TTC549 (cell line): ENCODE measurements around the gene CUEDC1.

Experiments
- FAIRE-seq: peaks from 2 replicates; lab custom pipeline; 2012; peaks lifted over from hg19 to GRCh38; lab: Jason Lieb, UNC

CUEDC1 gene

DNA sequence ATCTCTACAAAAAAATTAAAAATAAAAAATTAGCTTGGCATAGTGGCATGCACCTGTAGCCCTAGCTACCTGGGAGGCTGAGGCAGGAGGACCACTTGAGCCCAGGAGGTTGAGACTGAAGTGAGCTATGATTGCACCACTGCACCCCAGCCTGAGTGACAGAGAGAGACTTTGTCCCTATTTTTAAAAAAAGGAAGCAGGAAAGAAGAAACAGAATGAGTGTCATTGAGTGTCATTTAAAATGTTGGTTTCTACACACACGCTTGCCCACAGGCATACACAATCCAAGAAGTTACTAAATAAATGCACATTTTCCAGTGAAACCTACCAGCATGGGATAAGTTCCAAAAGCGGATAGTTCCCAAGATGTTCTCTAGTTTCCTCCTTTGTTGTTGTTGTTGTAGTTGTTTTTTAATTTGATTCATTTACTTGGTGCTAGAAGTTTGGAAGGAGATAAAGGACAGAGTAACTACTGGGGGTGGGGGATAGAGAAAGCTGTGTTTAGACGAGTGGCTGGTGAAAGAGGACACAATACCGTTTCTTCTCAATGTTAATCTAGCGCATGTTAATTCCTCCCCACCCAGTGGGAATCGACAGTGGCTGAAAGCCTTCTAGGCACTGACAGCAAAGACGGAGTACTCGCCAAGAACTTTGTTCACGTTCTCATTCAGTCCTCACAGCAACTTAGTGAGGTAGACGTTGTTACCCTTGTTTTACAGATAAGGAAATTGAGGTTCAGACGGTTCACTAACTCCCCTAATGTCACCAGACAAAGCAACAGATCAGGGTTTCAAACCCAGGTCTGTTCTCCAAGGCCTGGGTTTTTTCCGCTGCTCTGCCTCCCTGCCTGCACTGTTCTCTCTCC is 122.7 kb downstream of the CUEDC1 start:
- FAIRE-seq = no peak

DNA sequence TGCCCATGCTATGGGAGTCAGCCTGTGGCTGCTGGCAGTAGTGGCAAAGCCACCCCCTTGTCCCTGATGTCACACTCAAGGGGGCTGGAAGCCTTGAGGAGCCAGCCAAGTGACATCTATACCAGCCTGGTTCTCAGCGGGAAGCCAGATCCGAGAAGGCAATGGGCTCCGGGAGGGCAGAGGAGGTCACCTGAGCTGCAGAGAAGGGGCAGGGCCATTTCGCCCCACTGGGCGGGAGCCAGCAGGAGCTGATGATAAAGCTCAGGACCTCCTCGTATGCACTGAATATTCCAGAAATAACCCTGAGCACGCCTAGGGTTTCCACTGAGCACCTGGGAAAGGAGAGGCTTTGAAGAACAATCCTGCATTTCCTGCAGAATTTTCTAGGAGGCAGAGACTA is 124.3 kb downstream of the CUEDC1 start:
- no peak for FAIRE-seq

DNA sequence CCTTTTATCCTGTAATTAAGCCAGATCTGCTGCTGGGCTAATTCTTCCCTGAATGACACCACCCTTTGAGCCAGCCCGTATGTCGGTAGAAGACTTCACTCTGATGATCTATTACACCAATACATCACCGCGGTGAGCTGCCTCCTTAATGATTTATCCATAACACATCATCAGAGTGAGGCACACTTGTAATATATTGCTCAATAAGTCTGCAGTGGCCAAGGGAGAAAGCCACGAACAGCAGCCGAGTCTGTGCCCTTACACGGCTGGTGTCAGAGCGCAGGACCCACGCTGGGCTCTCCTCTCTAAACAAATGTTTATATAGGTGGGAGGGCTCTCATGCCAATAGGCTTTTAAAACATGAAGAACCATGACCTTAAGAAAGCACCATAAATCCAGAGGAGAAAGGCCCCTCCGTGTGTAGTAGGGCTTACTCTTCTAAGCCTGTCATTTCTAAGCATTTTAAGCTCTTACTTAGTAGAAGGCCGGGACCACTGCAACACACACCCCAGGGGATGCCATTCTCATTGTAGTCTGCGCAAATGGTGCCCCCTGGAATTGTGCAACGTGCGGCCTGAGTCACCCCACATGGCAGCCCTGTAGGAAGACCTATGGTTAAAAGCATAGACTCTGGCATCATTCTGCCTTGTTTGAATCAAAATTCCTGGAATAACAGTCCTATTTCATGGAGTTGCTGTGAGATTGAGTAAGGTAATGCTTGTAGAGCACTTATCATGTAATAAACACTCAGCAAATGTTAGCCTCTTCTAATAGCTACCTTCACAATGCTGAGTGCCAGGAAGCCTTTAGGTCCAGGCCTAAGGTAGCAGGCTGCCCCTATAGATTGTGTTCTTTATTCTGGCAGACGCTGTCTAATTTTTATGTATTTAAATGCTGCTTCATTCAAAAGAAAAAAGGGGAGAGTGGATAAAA is 131.5 kb downstream of the CUEDC1 start:
- FAIRE-seq = no peak

DNA sequence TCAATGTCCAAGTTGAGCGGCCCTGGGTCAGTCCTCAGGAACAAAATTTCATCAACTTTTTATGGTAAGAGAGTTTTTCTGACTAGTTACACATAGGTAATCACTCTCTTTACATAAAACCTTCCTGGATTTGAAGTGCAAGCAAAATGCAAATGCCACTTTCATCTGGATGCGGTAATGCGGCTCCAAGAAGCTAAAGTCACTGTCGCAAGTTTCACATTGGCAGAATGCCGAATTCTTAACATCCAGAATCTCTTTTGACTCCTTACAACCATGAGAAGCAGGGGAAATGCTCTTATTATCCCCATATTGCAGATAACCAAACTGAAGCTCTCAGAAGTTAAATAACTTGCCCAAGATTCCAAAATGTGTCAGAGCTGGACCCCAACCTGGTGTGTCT is 135.3 kb downstream of the CUEDC1 start:
- FAIRE-seq = no peak

DNA sequence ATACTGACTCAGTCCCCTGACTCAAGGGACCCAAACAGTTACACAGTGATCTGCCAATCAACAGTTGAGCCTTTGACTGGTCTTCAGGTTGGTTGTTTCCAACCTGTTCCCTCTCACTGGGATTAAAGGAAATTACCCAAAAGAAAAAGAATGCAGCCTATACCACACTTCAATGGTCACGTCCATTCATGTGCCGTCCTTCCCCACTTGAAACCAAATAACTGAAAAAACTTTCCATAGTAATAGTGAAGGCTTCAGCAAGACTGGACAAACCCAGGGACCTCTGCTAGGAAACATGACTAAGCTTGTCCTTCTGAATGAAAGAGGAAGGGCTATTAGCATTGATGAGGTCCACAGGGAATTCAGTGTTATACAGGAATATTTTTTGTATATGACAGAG is 135.9 kb downstream of the CUEDC1 start:
- no peak for FAIRE-seq

DNA sequence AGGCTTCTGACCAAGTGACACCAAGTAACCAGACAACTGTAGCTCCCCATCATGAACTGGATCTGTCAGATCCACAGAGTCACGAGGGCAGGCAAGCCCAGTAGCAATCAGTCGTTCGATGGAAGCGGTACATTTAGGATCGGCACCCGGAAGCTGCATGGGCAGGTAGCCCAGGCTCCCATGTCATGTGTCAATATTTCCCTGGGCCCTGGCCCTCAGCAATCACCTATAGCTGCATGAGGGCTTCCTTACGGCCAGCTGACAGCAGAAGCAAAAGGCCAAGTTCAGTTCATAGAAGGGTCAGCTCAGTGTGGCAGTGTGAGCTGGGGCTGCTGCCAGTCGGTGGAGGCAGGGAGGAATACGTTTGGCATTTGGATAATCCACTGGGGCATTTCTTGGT is 137.1 kb downstream of the CUEDC1 start:
- no peak for FAIRE-seq

DNA sequence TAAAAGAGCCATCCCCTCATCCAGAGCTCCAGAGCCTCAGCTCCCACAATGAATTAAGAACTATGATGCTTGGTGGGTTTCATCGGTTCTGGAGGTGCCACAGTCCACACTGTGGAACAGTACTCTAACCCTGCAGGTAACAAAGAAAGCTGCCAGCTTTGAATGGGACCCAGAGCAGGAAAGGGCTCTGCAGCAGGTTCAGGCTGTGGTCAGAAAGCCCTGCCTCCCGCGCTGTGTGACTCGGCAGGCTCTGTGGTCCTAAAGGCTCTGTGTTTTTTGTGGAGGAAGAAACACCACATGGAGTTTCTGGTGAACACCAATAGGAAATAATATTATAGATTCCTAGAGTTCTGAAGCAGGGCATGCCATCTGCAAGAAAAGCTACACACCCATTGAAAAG is 137.9 kb downstream of the CUEDC1 start:
- FAIRE-seq = no peak

DNA sequence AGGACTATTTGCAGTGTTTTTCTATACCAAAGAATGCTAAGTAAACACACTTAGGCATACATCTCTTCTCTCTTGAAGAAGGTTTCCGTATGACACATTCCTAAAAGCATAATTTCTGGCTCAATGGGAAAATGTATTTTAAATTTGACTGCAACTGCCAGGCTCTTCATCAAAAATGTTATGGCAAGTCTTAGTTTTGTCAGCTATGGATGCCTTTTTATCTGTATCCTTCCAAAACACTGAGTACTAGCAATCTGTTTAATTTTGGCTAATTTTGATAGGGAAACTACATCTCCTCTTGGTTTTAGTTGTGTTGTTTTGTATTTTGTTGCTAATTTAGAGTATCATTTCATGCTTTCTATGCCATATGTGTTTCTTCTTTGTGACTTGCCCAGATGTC is 140.8 kb downstream of the CUEDC1 start:
- no peak for FAIRE-seq

DNA sequence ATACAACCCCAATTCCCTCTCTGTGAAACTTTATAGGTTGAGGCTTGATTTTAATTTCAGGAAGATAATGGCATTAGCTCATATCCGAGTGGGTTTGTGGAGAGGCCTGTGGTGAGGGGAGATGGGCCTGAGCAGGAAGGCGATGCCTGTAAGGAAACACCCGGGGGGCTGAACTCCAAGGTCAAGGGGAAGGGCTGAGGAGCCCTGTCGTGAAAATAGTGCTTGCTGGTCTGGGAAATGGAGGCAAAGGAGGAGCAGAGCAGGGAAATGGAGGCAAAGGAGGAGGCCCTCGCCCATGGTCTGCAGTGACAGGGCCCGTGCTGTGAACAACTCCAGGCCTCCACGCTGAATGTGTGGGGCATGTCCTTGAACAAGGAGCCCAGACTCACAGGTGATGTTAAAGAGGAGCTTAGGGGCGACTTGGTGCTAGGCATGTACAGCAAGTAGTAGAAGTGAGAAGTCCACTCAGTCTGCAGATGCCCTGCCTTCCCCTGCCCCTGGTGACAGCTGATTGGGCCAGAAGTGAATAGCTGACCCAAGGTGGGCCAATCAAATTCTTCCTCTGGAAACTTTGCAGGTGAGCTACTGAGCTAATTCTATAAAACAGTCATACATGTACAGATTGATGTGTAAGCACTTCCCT is 143.5 kb downstream of the CUEDC1 start:
- FAIRE-seq = no peak
